GM15510 (cell line): ENCODE results near the gene CDH16.

Source experiments
- POLR2A ChIP-seq: IDR thresholded peaks from 3 replicates; pipeline ENCODE4 v1.6.1; 2011; ENCODE audit warnings: borderline replicate concordance; ENCODE audit not compliant: insufficient read length; ENCODE audit errors: extremely low read depth

The CDH16 gene

DNA sequence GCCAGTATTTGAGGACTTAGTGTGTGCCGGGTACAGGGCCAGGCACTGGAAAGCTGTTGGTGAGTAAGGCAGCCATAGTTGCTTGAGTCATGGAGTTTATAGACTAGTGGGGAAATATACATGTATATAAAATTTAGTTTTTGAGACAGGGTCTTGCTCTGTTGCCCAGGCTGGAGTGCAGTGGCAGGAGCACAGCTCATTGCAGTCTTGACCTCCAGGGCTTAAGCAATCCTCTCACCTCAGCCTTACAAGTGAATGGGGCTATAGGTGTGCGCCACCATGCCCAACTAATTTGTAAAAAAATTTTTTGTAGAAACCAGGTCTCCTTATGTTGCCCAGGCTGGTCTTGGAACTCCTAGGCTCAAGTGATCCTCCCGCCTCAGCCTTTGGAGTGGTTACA, 36.0 kb downstream of the CDH16 start:
- TF ChIP-seq POLR2A, result no peak

DNA sequence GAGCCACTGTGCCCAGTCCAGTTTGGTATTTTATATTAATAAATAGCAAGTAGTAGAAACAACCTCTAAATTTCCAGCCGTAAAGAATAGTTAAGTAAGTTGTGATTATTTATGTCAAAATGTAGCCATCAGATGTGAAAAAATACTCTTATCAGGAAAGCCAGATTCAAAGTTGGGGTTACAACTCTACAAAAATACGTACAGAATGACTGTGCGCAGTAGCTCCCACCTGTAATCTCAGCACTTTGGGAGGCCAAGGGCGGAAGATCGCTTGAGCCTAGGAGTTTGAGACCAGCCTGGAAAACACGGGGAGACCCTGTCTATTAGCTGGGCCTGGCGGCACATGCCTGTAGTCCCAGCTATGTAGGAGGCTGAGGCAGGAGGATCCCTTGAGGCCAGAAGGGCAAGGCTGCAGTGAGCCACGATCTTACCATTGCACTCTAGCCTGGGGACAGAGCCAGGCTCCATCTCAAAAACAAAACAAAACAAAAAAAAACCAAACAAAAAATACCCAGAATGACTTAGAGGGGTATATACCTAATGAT, 36.6 kb downstream of the CDH16 start:
- no peak for TF ChIP-seq POLR2A

DNA sequence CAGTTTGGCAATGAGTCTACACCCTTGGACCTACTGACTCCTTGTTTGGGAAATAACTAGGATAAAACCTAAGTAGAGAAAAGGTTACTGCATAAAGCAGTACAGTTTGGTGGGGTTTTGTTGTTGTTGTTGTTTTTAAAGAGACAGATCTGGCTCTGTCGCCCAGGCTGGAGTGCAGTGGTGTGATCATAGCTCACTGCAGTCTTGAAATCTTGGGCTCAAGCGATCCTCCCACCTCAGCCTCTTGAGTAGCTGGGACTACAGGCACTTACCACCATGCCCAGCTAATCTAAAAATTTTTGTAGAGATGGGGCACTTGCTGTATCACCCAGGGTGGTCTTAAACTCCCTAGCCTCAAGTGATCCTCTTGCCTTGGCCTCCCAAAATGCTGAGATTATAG, 37.1 kb downstream of the CDH16 start:
- TF ChIP-seq POLR2A, result no peak

DNA sequence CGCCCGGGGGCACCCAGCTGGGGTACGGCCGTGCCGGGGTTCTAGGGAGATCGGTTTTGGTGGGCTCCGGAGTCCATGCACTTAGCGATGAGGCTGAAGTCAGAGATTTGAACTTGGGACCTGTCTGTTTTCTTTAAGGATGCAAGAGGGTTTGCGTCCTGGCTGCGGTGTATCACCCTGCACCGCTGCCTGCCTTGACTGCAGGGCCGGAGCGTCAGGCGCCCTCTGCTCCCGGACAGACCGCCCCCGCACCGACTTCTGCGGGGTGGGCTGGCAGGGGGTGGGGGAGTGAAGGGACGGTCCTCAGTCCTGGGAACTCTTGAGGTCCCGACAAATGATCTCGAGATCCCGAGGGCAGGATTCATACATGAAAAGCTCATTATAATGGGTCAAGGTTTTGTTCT, 37.7 kb downstream of the CDH16 start:
- no peak for TF ChIP-seq POLR2A

DNA sequence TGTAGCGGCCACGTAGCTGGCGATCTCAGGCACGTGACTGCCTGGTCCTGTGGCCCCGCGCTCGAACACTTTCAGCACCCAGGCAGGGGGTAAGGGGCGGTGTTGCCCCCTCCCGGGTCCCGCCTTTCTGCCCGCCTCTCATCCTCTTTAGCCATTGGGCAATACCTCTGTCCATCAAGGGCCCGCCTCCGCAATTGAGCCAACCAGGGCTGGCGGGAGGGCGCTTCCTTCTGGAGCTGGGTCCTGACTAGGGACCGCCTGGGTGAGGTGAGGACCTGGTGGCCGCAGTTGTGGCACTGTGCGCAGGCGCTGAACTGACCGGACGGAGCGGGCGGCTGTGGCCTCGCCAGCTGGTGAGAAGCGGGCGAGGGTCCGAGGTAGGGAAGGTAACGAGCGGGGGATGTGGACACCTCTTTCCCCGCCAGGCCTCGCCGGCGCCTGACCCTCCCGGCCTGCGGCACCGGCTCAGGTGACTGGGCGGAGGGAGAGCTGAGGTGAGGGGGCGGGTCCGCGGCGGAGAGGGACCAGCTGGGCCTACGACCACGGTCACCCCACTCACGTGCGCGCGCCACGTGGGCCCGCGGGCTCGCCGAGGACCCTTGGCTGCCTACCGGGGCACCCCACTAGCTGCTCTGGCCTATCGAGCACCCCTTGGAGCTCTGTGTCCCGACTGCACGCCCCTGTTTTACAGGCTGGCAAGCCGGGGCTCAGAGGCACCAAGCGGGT, 38.2 kb downstream of the CDH16 start, which contains the start of gene PDP2:
Gene PDP2, plus strand, starts transcription at position 228 of the 726 bp plus-strand sequence. CDS start 3,770 bp downstream, outside the sequence.
- peak; percentile 67 for TF ChIP-seq POLR2A

DNA sequence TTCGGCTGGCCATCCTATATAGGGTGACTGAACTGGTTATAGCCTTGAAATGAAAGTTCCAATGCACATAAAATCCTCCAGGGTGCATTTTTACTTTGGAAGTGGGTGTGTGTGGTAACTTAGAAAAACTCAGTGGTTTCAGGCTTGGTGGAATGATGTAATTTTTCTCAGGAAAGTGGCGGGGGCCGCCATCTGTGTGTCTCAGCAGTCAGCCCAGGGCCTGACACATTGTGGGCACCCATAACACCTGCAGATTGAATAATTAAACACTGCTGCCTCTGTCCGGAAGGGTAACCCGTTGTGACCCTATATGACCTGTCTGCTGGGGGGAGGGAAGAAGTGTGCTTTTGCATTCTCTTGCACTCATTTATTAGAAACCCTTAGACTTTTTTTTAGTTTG, 40.6 kb downstream of the CDH16 start:
- TF ChIP-seq POLR2A, result no peak

DNA sequence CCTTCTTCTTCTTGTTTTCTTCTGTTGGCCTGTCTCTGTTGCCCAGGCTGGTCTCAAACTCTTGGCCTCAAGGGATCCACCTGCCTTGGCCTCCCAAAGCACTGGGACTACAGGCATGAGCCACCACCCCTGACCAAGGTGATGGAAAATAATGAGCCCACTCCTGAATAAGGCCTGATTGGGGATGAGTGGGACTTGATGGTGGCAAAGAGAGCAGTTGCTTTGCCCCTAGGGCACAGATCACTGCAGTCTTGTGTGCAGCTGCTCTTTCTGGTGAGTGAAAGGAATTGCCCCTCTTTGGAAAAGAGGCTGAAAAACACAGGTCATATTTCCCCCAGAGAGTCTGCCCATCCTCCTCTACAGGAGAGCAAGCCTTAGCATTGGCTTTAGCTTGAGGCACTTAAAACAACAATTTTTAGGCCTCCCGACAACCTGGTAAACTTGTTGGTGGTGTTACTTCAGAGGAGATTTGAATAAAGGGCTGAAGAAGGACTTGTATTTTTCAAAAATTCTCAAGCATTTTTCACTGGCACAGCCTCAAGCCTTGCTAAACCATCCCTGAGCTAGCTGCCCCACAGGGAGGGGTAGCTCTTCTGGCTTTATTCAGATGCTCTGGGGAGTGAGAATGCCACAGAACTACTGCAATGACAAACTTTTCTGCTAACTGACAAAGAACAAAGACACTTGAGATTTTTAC, 44.5 kb downstream of the CDH16 start:
- TF ChIP-seq POLR2A, result no peak

DNA sequence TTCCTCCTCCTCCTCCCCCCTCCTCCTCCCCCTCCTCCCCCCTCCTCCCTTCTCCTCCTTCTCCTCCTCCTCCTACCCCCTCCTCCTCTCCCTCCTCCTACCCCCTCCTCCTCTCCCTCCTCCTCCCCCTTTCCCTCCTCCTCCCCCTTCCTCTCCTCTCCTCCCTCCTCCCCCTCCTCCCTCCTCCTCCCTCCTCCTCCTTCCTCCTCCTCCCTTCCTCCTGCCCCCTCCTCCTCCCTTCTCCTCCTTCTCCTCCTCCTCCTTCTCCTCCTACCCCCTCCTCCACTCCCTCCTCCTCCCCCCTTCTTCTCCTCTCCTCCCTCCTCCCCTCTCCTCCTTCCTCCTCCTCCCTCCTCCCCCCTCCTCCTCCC, 45.0 kb downstream of the CDH16 start:
- no peak for TF ChIP-seq POLR2A

DNA sequence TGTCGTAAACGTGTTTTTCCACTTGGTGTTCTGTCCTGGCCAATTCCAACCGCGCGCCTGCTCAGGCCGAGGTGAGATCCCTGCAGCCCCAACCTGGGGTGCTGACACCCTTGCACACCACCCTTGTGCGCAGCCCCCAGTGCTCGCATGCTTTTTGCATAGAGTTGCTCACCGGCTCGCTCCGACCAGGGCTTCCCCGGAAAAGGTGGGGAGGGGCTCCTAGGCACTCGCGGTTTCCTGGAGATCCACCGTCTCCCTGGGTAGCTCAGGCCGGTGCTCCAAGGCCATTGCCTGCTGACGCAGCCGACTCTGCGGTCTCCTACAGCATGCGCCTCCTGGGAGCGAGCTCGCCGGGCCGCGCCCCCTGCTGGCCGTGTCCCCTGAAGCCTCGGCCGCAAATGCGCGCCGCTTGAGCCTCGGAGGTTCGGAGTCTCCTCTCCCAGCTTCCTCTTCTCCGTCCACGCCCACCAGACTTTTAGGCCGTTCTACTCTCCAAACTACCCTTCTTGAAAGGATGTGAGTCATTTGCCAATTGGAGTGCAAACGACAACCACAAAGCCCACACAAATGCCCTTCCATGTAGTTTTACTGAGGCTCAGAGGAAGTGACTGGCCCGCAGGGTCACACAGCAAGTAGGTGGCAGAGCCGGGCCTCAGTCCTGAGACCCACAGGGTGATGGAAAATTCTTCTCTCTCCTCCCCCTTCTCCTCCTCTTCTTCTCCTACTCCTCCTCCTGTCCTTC, 45.6 kb downstream of the CDH16 start:
- TF ChIP-seq POLR2A, result no peak

DNA sequence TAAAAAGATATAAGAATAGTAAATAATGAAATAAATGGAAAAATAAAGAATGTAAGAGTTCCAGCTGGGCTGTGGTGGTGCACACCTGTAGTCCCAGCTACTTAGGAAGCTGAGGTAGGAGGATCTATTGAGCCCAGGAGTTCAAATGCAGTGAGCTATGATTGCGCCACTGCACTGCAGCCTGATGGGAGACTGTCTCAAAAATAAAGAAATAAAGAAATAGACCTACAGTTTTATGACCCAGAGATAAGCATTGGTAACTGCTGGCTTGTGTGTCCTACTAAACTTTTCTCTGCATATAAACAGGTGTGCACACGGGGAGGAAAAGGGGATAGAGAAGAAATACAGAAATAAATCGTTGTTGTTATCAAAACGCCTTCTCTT, 46.1 kb downstream of the CDH16 start:
- TF ChIP-seq POLR2A, result no peak

DNA sequence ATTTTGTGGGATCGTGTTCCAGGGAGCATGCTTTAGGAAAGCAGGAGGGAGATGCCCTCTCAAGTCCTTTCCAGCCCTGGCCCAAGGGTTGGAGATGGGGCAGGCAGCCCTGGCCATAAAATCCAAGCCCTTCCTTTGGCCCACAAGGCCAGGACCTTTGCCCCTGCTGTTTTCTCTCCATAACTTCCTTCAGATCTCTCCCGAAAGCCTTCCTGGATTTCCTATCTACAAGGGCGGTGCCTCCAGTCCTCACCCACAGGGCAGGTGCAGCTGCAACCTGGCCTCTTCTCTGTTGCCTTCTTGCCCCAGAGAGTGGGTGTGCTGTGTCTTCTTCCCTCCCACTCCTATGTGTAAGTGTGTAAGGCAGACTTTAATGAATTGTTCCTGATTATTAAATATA, 46.8 kb downstream of the CDH16 start:
- no peak for TF ChIP-seq POLR2A

DNA sequence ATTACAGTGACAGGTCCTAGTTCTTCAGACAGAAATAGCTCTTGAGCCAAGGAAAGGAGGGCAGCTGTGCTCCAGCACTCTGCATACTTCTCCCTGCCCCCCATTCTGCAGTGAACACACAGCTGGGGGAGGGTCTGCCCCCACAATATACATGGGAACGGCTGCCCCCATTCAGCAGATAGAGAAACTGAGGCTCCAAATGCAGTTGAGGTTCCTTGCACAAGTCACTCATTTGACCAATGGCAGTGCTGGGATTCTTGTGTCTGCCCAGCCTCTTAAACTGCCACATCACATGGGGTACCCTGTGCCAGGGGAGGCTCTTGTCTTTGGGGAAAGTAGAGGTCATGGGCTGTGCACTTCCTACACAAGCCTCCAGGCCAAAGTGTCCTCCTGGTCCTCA, 49.3 kb downstream of the CDH16 start:
- no peak for TF ChIP-seq POLR2A

DNA sequence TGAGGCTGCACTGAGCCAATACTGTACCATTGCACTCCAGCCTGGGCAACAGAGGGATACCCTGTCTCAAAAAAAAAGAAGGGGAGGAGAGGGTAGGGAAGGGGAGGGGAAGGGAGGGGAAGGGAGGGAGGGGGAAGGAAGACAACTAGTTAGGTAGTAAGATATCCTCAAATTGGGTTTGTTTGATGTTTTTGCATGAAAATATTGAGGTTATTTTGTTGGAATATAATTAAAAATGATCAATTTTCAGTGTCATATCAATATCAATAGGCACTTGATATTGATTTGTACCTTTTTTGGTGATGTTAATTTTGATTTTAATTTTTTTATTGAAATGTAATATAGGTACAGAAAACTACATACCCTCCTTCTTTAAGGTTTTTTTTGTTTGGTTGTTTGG, 55.0 kb downstream of the CDH16 start:
- TF ChIP-seq POLR2A, result no peak

DNA sequence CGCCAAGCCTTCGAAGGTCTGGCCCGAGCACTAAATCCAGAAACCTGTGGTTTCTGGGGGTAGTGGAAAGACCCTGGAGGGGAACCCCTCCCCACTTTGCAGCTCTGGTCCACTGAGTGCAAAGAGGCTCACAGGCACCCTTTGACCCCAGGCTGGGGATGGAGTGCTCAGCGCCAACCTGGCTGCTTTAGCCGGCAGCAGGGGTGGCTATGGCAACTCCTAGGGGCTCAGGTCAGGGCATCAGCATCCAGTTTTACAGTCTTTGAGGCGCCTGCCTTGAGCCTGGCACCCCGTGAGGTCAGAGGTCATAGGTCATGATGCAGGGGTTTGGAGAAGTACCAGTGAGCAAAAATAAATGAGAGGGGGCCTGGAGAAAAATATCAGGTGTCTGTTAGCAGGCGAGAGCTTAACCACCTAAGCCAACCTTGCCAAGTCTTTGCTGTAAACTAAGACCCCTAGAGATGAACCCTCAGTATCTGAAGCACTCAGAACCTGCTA, 56.6 kb downstream of the CDH16 start:
- no peak for TF ChIP-seq POLR2A

DNA sequence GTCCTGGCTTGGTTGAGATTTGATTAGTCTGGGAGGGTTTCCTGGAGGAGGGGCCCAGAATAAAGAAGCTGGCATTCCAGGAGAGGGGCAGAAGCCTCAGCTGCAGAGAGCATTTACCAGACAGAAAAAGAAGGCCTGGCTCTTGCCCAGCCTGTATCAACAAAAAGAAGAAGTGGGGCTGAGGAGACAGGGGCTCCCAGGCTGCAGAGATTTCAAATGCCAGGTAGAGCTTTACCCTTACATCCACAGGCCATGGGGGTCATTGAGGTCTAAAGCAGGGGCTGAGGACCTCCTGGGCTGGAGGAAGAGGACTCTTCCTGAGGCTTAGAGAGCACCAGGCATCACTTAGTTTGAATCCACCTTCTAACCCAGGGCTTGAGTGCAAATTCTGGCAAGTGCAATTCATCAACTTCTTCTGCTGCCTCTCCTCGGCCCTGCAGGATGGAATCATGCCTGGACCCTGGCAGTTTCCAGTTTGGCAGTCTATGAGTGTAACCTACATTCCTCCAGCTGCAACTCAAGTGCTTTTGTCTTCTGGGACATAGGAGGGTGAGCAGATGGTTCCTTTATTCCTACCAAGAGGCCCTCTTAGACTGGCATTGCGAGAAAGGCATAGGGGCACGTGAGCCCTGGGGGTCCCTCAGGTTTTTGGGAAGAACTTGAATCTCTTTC, 59.2 kb downstream of the CDH16 start:
- no peak for TF ChIP-seq POLR2A

DNA sequence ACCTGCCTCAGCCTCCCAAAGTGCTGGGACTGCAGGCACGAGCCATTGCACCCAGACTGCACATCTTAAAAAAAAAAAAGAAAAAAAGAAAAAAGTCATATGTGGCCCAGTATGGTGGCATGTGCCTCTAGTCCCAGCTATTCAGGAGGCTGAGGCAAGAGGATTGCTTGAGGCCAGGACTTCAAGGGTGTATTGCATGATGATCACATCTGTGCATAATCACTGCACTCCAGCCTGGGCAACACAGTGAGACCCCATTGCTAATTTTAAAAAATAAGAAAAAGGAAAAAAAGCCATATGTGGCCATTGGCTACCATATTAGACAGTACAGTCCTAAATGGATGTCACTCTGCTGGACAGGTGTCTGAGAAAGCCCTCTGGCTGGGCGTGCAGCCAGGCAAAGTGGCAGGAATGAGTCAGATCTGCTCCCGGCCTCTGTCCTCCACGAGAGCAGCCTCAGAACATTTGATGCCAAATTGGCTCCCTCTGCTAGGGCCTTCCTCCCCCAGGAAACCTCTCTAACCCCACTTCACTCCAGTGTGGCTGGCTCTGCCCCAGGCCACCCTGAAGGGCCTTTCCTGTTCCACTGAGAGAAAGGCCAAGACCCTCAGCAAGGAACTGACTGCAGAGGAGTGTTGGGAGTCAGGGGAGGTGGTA, 59.8 kb downstream of the CDH16 start:
- no peak for TF ChIP-seq POLR2A
